SK-N-SH (cell line): ENCODE measurements around the gene MRC1. TPM values are rescaled to one million over a fixed set of nuclear protein-coding genes. Genes with fewer than 3 reads are reported as not detected.

ENCODE experiments used
- CTCF ChIA-PET: fragments of 300-600, 350-600 bp; formaldehyde crosslinking; extraction: SDS; loops from one replicate; lab custom pipeline; 2021; lab: Yijun Ruan, JAX
- POLR2A ChIA-PET: fragments of 350-600 bp; sonication (Branson Sonifier 250); formaldehyde crosslinking; extraction: SDS; loops from one replicate; lab custom pipeline; 2020; ENCODE audit warnings: antibody characterized with exemption, inconsistent platforms; lab: Yijun Ruan, JAX
- DNase-seq: peaks from one replicate; pipeline ENCODE4 v3.0.0; 2012
- H2AFZ ChIP-seq: fragments of 200-600 bp; sonication (generic); 2 replicates; pipeline ENCODE4 v1.8.1; 2016; ENCODE audit warnings: antibody characterized with exemption, mild to moderate bottlenecking, low read depth
- H3F3A ChIP-seq: fragments of 200-600 bp; sonication (generic); replicated peaks from 2 replicates; pipeline ENCODE3; 2016; ENCODE audit warnings: antibody characterized with exemption, mild to moderate bottlenecking; ENCODE audit not compliant: insufficient read depth
- H3K27ac ChIP-seq, 2 experiments: fragments of 200-500 bp in 1 of 2; fragments of 200-600 bp in 1 of 2; sonication (Bioruptor generic) in 1 of 2; sonication (generic), shearing (Covaris generic) in 1 of 2; 2 replicates each; pipeline versions ENCODE4 v1.5.1 to v1.6.1; 2014 to 2016; ENCODE audit warnings: low read depth in 2 of 2, inconsistent platforms in 1 of 2, low read length in 1 of 2, mild to moderate bottlenecking in 1 of 2, mixed read lengths in 1 of 2
- H3K27me3 ChIP-seq: fragments of 200-600 bp; sonication (generic), shearing (Covaris generic); 2 replicates; pipeline ENCODE4 v1.6.1; 2016; ENCODE audit warnings: mixed run types; ENCODE audit not compliant: insufficient read depth
- H3K36me3 ChIP-seq, 2 experiments: fragments of 200-500 bp in 1 of 2; fragments of 200-600 bp in 1 of 2; sonication (Bioruptor generic) in 1 of 2; sonication (generic) in 1 of 2; replicated peaks in 1 of 2; 2 replicates each; pipeline versions ENCODE3 to v1.5.1; 2014 to 2016; ENCODE audit warnings: low read length in 1 of 2, mild to moderate bottlenecking in 1 of 2; ENCODE audit not compliant: insufficient read depth in 2 of 2, control insufficient read depth in 1 of 2
- H3K4me1 ChIP-seq, 2 experiments: fragments of 200-500 bp in 1 of 2; fragments of 200-600 bp in 1 of 2; sonication (Bioruptor generic) in 1 of 2; sonication (generic), shearing (Covaris generic) in 1 of 2; 2 replicates each; pipeline versions ENCODE4 v1.5.1 to v1.6.1; 2014 to 2016; ENCODE audit warnings: low read depth in 1 of 2, low read length in 1 of 2, mixed run types in 1 of 2; ENCODE audit not compliant: insufficient read depth in 2 of 2, control insufficient read depth in 1 of 2
- H3K4me2 ChIP-seq: fragments of 200-600 bp; sonication (generic), shearing (Covaris generic); 2 replicates; pipeline ENCODE4 v1.6.1; 2017; ENCODE audit warnings: mixed run types
- H3K4me3 ChIP-seq, 2 experiments: fragments of 200-500 bp in 1 of 2; fragments of 200-600 bp in 1 of 2; sonication (Bioruptor generic) in 1 of 2; sonication (generic), shearing (Covaris generic) in 1 of 2; 2 replicates each; pipeline versions ENCODE4 v1.5.1 to v1.8.1; 2014 to 2016; ENCODE audit warnings: low read depth in 2 of 2, inconsistent platforms in 1 of 2, low read length in 1 of 2, mild to moderate bottlenecking in 1 of 2, mixed read lengths in 1 of 2, moderate library complexity in 1 of 2
- H3K79me2 ChIP-seq: fragments of 200-600 bp; sonication (generic); 2 replicates; pipeline ENCODE4 v1.8.1; 2017; ENCODE audit warnings: mild to moderate bottlenecking; ENCODE audit not compliant: insufficient read depth
- H3K9ac ChIP-seq: fragments of 200-600 bp; sonication (generic); 2 replicates; pipeline ENCODE4 v1.6.1; 2017; ENCODE audit warnings: mixed run types
- H3K9me2 ChIP-seq: fragments of 200-600 bp; sonication (generic); 2 replicates; pipeline ENCODE4 v1.6.1; 2017; ENCODE audit warnings: mixed run types
- H3K9me3 ChIP-seq: fragments of 200-600 bp; sonication (generic); 2 replicates; pipeline ENCODE4 v1.6.1; 2017; ENCODE audit warnings: mixed run types, mild to moderate bottlenecking, moderate library complexity
- H4K20me1 ChIP-seq: fragments of 200-600 bp; sonication (generic); 2 replicates; pipeline ENCODE4 v1.6.1; 2017; ENCODE audit warnings: mild to moderate bottlenecking, mixed run types; ENCODE audit not compliant: insufficient read depth
- CHD2 ChIP-seq: fragments of 150-350 bp; IDR thresholded peaks from 2 replicates; pipeline ENCODE4 v1.6.1; 2018; ENCODE audit warnings: low read length; ENCODE audit not compliant: partially characterized antibody
- ELF1 ChIP-seq: IDR thresholded peaks from 2 replicates; pipeline ENCODE4 v1.4.0; 2012
- FOSL2 ChIP-seq: IDR thresholded peaks from 2 replicates; pipeline ENCODE4 v1.4.0; 2012; ENCODE audit warnings: low read depth, mild to moderate bottlenecking, moderate library complexity, borderline replicate concordance
- FOXJ3 ChIP-seq: sonication (generic); formaldehyde crosslinking; IDR thresholded peaks from 2 replicates; pipeline ENCODE4 v1.5.1; 2020; ENCODE audit warnings: mild to moderate bottlenecking, missing genetic modification reagents
- NFIC ChIP-seq: IDR thresholded peaks from 2 replicates; pipeline ENCODE4 v1.4.0; 2012; ENCODE audit warnings: borderline replicate concordance
- RAD21 ChIP-seq: IDR thresholded peaks from 2 replicates; pipeline ENCODE4 v1.6.1; 2012; ENCODE audit warnings: mild to moderate bottlenecking, low read length
- RCOR1 ChIP-seq: fragments of 150-350 bp; IDR thresholded peaks from 2 replicates; pipeline ENCODE4 v1.6.1; 2017; ENCODE audit warnings: antibody characterized with exemption, low read length
- TAF1 ChIP-seq: IDR thresholded peaks from 2 replicates; pipeline ENCODE4 v1.6.1; 2012; ENCODE audit warnings: low read depth, mild to moderate bottlenecking, low read length, moderate library complexity, borderline replicate concordance
- TCF12 ChIP-seq: IDR thresholded peaks from 2 replicates; pipeline ENCODE4 v1.4.0; 2012
- YY1 ChIP-seq: IDR thresholded peaks from 2 replicates; pipeline ENCODE4 v1.4.0; 2012; ENCODE audit warnings: low read depth, mild to moderate bottlenecking
- polyA plus RNA-seq, 3 experiments: library from polyadenylated mRNA; depleted of rRNA; stranded (reverse); fragments of >200 nt; gene quantifications; 2 replicates each; pipeline ENCODE4 v1.2.3, GENCODE V29; 2012
- TF ChIP-seq, protein P1 (sequence below): fragments of 200-600 bp; sonication (generic); IDR thresholded peaks from 2 replicates; pipeline ENCODE4 v1.6.1; 2017; ENCODE audit warnings: antibody characterized with exemption, mild to moderate bottlenecking, moderate library complexity
- TF ChIP-seq, protein P2 (sequence below): IDR thresholded peaks from 2 replicates; pipeline ENCODE4 v1.6.1; 2012; ENCODE audit warnings: mild to moderate bottlenecking, low read depth, low read length, moderate library complexity
- TF ChIP-seq, protein P3 (sequence below): IDR thresholded peaks from 2 replicates; pipeline ENCODE4 v1.4.0; 2012; ENCODE audit warnings: low read depth, borderline replicate concordance
- TF ChIP-seq, protein P4 (sequence below): fragments of 150-350 bp; IDR thresholded peaks from 2 replicates; pipeline ENCODE4 v1.6.1; 2017; ENCODE audit warnings: antibody characterized with exemption, low read length, low read depth, borderline replicate concordance

MRC1 gene
- polyA plus RNA-seq, 1 of the 3 experiments (the other 2 are of a cell fraction): not detected

DNA sequence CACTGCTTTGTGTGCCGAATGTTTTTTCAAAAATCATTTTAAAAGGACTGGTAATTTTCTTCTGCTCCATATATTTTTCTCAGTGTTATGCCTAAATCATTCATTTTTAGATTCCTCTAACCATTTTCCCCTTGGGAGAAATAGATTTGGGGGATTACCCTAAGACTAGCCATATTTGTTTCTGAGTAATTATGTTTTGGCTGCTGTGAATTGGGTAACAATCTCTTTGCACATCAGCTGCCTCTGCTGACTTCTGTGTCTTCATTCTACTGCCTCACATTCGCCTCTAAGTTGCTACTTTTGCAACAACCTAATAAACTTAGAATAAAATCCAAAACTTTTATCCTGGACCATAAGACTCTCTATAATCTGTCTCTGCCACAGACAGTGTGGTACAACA lies 18.5 kb upstream of the MRC1 start (continued):
- TF ChIP-seq, protein P1, sequence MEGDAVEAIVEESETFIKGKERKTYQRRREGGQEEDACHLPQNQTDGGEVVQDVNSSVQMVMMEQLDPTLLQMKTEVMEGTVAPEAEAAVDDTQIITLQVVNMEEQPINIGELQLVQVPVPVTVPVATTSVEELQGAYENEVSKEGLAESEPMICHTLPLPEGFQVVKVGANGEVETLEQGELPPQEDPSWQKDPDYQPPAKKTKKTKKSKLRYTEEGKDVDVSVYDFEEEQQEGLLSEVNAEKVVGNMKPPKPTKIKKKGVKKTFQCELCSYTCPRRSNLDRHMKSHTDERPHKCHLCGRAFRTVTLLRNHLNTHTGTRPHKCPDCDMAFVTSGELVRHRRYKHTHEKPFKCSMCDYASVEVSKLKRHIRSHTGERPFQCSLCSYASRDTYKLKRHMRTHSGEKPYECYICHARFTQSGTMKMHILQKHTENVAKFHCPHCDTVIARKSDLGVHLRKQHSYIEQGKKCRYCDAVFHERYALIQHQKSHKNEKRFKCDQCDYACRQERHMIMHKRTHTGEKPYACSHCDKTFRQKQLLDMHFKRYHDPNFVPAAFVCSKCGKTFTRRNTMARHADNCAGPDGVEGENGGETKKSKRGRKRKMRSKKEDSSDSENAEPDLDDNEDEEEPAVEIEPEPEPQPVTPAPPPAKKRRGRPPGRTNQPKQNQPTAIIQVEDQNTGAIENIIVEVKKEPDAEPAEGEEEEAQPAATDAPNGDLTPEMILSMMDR: no peak
- TF ChIP-seq, protein P2, sequence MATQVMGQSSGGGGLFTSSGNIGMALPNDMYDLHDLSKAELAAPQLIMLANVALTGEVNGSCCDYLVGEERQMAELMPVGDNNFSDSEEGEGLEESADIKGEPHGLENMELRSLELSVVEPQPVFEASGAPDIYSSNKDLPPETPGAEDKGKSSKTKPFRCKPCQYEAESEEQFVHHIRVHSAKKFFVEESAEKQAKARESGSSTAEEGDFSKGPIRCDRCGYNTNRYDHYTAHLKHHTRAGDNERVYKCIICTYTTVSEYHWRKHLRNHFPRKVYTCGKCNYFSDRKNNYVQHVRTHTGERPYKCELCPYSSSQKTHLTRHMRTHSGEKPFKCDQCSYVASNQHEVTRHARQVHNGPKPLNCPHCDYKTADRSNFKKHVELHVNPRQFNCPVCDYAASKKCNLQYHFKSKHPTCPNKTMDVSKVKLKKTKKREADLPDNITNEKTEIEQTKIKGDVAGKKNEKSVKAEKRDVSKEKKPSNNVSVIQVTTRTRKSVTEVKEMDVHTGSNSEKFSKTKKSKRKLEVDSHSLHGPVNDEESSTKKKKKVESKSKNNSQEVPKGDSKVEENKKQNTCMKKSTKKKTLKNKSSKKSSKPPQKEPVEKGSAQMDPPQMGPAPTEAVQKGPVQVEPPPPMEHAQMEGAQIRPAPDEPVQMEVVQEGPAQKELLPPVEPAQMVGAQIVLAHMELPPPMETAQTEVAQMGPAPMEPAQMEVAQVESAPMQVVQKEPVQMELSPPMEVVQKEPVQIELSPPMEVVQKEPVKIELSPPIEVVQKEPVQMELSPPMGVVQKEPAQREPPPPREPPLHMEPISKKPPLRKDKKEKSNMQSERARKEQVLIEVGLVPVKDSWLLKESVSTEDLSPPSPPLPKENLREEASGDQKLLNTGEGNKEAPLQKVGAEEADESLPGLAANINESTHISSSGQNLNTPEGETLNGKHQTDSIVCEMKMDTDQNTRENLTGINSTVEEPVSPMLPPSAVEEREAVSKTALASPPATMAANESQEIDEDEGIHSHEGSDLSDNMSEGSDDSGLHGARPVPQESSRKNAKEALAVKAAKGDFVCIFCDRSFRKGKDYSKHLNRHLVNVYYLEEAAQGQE: no peak
- TF ChIP-seq FOXJ3 (CRISPR knock-in tag) (no peak), CHD2 (no peak)

DNA sequence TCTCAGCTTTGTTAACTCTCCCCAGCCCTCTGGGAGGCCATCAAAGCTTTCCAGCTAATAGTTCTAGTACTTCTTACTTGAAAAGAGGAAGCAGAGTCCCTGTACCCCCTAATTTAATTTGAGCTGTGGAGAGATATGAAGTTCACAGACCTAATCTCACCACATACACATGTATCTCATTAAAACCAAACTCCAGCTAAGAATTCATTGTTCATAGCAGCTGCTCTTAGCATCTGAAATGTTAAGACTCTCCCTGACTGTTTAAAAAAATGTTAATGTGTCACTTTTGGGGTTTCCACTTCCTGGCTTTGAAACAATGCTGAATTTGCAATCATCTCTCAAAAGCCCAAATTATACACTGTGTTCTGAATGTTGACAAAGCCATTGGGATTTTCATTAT lies 16.2 kb upstream of the MRC1 start:
- Histone ChIP-seq H3K9ac (no peak overlapping the region), H3K9me2 (no peaks in the 10 kb centered on the region), H3K9me3 (no peaks in the 10 kb centered on the region), H3K36me3 (no peaks in the 10 kb centered on the region), H3K27ac (no peak overlapping the region), H2AFZ (peak overlapping the region; percentile 55; the same call in 1 of the 2 replicates), H3K4me3 (no peak overlapping the region), H3K4me2 (no peak overlapping the region), H4K20me1 (no peaks in the 10 kb centered on the region), H3K4me1 (no peaks in the 10 kb centered on the region), H3F3A (peaks cover 7% of the 10 kb centered on the region), H3K79me2 (no peaks in the 10 kb centered on the region), H3K27me3 (no peaks in the 10 kb centered on the region)
- ChIA-PET POLR2A (no interaction called here), CTCF (interaction anchor here (1.0 kb wide), 1 partner anchor 186 kb away, joined by 4 read pairs; no protein-coding TSS in a partner anchor)
- TF ChIP-seq, protein P2: no peak
- TF ChIP-seq, protein P3, sequence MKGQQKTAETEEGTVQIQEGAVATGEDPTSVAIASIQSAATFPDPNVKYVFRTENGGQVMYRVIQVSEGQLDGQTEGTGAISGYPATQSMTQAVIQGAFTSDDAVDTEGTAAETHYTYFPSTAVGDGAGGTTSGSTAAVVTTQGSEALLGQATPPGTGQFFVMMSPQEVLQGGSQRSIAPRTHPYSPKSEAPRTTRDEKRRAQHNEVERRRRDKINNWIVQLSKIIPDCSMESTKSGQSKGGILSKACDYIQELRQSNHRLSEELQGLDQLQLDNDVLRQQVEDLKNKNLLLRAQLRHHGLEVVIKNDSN: no peak
- TF ChIP-seq YY1 (no peak), NFIC (no peak), RCOR1 (no peak), ELF1 (no peak), TCF12 (no peak), TAF1 (no peak), RAD21 (no peak), FOSL2 (no peak)
- TF ChIP-seq, protein P4, sequence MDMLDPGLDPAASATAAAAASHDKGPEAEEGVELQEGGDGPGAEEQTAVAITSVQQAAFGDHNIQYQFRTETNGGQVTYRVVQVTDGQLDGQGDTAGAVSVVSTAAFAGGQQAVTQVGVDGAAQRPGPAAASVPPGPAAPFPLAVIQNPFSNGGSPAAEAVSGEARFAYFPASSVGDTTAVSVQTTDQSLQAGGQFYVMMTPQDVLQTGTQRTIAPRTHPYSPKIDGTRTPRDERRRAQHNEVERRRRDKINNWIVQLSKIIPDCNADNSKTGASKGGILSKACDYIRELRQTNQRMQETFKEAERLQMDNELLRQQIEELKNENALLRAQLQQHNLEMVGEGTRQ: no peak
- DNase-seq: no peak
